Activated T-helper 1 cell treated with anti-CD3 and anti-CD28 coated beads, Interleukin-12 subunit alpha, Interleukin-12 subunit beta, Interleukin-2, Interleukin-4 antibody, amounts not matched to agents 30 ng/mL and 10 ng/mL and 1 ng/mL, durations not matched to agents 14 hours and 24 hours and 36 hours (primary cell): ENCODE results near the gene AGAP1. TPM values are rescaled to one million over a fixed set of nuclear protein-coding genes. Genes with fewer than 3 reads are reported as not detected.

Source experiments
- DNase-seq: peaks from one replicate; pipeline ENCODE4 v3.0.0; 2021; ENCODE audit warnings: low spot score
- H3K27ac Mint-ChIP-seq: one replicate; pipeline ENCODE4 v1.8.0; 2021; ENCODE audit warnings: mild to moderate bottlenecking, mixed read lengths
- H3K27me3 Mint-ChIP-seq: one replicate; pipeline ENCODE4 v1.8.0; 2022; ENCODE audit warnings: mild to moderate bottlenecking, moderate library complexity, mixed read lengths; ENCODE audit not compliant: insufficient read depth
- H3K36me3 Mint-ChIP-seq: one replicate; pipeline ENCODE4 v1.8.0; 2021; ENCODE audit warnings: low read depth, mixed read lengths
- H3K4me1 Mint-ChIP-seq: one replicate; pipeline ENCODE4 v1.8.0; 2021; ENCODE audit warnings: low read depth, mixed read lengths
- H3K4me3 Mint-ChIP-seq: one replicate; pipeline ENCODE4 v1.8.0; 2021; ENCODE audit warnings: mild to moderate bottlenecking, moderate library complexity, mixed read lengths
- H3K9me3 Mint-ChIP-seq: one replicate; pipeline ENCODE4 v1.8.0; 2021; ENCODE audit warnings: mixed read lengths
- intact Hi-C: fragments of 100-400 bp; cut with micrococcal nuclease; formaldehyde crosslinking; loops from one replicate; pipeline ENCODE4 v1.15.1; 2024
- total RNA-seq: library from RNA; stranded (reverse); gene quantifications from 2 replicates; pipeline ENCODE4 v1.2.3, GENCODE V29; 2022

AGAP1 gene
- total RNA-seq, 1 donor from 2014 or later, result 2.0 TPM

DNA sequence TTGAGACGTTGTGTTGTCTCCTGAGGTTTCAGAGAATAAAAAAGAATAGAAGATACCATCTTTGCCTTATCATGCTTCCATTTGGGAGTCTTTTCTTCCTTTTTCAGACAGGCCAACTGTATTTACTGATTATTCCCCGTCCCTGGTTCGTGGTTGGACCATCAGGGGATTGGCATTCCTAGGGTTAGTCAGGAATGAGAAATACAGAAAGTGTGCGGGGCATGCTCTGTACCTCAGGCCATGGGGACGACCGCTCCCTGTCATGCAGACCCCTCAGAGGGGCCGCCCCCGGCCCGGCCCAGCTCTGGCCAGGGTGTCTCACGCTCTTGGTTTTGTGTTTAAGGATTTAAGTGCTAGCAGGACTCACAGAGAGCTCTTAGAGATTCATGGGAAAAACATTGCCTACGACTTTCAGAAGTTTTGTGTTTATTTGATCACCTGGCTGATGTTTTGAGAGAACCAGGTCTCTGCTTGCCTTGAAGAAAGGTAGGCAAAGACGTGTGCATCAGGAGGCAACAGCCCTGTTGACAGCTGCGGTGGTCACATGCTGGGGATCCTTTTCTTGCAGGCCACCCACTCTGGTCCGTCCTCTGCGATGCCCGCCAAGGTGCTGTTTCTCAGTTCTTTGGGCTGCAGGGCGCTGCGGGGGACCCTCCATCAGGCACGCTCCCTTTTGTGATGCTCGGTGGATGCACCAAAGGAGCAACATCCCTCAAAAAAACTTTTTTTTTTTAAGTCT lies 317.8 kb downstream of the AGAP1 start:
- H3K36me3 Mint-ChIP-seq, result no peaks in the 10 kb centered on the region
- no peaks in the 10 kb centered on the region for H3K27me3 Mint-ChIP-seq
- H3K4me1 Mint-ChIP-seq, result no peaks in the 10 kb centered on the region
- H3K9me3 Mint-ChIP-seq, result no peaks in the 10 kb centered on the region
- H3K27ac Mint-ChIP-seq, result no peak overlapping the region
- intact Hi-C loops, result no loop called here
- no peak overlapping the region for H3K4me3 Mint-ChIP-seq
- DNase-seq, result no peak

DNA sequence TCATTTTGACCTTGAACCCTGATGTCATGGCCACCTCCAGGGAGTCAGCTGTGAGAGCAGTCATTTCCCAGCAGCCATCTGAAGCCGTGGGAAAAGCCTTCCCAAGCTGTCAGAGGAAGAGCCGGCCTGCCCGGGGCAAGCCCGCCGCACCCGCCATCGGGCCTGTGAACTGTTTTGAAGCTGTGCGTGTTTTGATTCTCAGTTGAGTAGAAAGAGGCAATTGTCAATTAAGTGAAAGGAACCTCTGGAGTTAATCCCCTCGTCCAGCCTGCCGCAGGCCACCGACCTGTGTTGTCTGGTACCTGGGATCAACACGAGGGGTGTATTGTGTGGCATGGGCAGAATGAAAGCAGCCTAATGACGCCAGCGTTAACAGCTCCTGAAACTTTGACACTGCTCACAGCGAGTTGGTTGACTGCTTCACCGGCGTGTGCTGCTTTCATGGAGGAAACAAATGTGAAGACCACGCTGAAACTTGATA lies 318.4 kb downstream of the AGAP1 start:
- Mint-ChIP-seq H3K27me3 (no peaks in the 10 kb centered on the region), H3K9me3 (no peaks in the 10 kb centered on the region), H3K36me3 (no peaks in the 10 kb centered on the region), H3K4me1 (no peaks in the 10 kb centered on the region), H3K4me3 (no peak overlapping the region), H3K27ac (no peak overlapping the region)
- no peak for DNase-seq
- intact Hi-C loops, result no loop called here

DNA sequence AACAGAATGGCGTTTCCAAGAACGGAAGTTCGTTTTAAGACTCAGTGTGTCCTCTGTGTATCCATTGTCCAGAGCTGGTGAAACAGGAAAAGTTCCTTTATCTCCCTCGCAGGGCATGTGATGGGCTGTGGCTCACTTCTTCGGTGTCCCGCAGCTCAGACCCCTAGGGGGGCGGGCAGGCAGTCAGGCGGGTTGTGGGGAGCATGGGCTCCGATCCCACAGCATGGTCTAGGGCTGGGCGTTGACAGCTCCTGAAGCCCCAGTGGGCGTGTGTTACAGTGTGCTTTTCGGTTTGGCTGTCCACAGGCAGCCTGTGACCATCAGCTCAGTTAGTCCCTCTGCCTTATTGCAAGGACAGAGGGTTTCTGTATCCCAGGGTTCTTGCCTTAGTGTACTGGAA lies 319.6 kb downstream of the AGAP1 start:
- H3K4me1 Mint-ChIP-seq, result no peaks in the 10 kb centered on the region
- H3K27ac Mint-ChIP-seq, result no peak overlapping the region
- H3K9me3 Mint-ChIP-seq, result no peaks in the 10 kb centered on the region
- DNase-seq, result no peak
- intact Hi-C loops, result no loop called here
- no peaks in the 10 kb centered on the region for H3K27me3 Mint-ChIP-seq
- no peaks in the 10 kb centered on the region for H3K36me3 Mint-ChIP-seq
- H3K4me3 Mint-ChIP-seq, result no peak overlapping the region

DNA sequence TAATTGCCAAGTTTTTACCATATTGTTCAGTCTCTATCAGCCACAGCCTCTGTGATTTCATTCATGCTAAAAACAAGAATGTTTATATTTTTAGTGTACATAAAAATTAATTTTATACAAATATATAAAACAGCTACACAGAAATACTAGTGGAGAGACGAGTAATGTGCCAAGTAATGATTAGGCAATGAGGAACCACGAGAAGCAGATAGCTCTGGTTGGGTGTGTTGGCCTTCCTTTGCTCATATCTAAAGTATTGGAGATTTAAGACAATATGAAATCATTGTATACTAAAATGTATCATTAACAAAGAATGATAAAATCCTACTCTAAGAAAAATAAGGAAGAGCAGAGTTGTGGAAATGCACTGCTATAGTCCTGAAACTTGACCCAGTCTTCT lies 326.7 kb downstream of the AGAP1 start:
- peaks cover 4% of the 10 kb centered on the region for H3K9me3 Mint-ChIP-seq
- no peaks in the 10 kb centered on the region for H3K27me3 Mint-ChIP-seq
- H3K4me3 Mint-ChIP-seq, result no peak overlapping the region
- intact Hi-C loops, result no loop called here
- no peak for DNase-seq
- no peaks in the 10 kb centered on the region for H3K4me1 Mint-ChIP-seq
- H3K36me3 Mint-ChIP-seq, result no peaks in the 10 kb centered on the region
- H3K27ac Mint-ChIP-seq, result no peak overlapping the region

DNA sequence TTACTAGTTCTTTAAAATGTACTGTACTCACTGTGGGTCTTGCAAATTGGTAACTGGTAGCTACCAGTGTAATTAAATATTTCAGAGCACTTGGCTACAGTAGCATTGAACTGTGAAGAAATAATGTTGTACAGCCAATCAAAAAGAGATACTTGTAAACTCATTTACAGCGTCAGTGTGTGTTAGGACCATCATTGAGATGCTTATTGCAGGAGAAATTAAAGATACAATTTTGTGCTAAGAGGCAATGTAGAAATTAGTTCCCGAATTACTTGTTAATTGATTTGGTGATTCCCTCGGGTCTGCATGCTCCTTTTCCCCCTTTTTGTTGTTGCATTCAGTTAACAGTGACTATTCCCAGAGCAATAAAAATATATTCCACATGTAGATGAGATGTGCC lies 330.5 kb downstream of the AGAP1 start:
- Mint-ChIP-seq H3K27ac (no peak overlapping the region), H3K4me1 (no peaks in the 10 kb centered on the region), H3K4me3 (no peak overlapping the region), H3K9me3 (peaks cover 4% of the 10 kb centered on the region), H3K27me3 (no peaks in the 10 kb centered on the region), H3K36me3 (no peaks in the 10 kb centered on the region)
- intact Hi-C loops, result no loop called here
- no peak for DNase-seq

DNA sequence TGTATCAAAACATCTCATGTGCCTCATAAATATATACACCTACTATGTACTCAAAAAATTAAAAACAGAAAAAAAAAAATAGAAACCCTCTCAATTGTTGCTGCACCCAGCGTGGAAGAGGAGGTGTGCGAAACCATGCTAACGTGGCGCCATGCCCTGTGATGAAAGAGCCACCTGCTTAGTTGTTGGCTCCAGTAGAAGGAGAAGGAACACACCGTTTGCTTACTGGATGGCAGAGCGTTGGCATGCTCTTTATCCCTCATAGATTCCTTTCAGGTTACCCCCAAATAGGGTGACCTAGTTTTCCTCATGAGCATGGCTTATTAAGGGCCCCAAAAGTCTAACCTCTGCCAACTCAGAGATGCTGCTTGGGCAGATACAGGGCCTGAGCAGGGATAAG lies 332.1 kb downstream of the AGAP1 start:
- intact Hi-C loops, result no loop called here
- Mint-ChIP-seq H3K4me3 (no peak overlapping the region), H3K27me3 (no peaks in the 10 kb centered on the region), H3K4me1 (no peaks in the 10 kb centered on the region), H3K27ac (no peak overlapping the region), H3K9me3 (peaks cover 4% of the 10 kb centered on the region), H3K36me3 (no peaks in the 10 kb centered on the region)
- no peak for DNase-seq

DNA sequence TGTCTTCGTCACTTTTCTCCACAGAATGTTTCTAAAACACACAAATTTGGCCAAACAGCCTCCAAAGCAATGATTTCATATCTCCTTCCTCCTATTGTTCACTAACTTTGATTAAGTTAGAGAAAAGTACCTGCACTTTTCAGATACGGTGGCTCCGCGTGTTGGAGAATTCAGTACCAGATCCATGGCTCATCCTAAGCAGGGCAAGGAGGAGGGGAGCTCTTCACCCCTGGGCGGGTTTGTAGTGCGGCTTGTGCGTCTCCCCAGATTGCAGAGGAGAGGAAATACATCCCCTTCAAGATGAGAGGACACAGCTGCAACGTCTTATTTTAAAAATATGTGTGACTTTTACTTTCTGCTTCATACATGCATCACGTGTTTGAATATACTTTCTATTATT lies 333.0 kb downstream of the AGAP1 start:
- H3K36me3 Mint-ChIP-seq, result no peaks in the 10 kb centered on the region
- H3K4me1 Mint-ChIP-seq, result no peaks in the 10 kb centered on the region
- H3K27ac Mint-ChIP-seq, result no peak overlapping the region
- H3K9me3 Mint-ChIP-seq, result peaks cover 4% of the 10 kb centered on the region
- intact Hi-C loops, result no loop called here
- no peak overlapping the region for H3K4me3 Mint-ChIP-seq
- H3K27me3 Mint-ChIP-seq, result no peaks in the 10 kb centered on the region
- no peak for DNase-seq

DNA sequence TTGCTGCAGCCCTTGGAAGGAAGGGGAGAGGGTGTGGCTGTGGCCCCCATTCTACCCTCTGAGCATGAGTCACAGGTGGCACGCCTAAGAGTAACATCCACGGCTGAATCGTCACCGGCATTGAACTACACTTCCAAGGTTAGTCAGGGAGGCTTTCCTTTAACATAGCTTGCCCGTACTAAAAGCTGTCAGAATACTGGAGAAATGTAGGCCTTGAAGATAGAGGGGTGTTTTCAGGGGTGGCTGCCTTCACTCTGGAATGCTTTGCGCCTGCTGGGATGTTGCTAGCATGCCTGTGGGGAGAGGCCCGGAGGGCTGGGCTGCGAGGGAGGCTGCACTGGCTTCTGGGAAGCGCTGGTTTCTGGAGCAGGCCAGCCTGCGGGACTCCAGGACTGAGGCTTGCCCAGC lies 333.7 kb downstream of the AGAP1 start:
- DNase-seq, result no peak
- Mint-ChIP-seq H3K27ac (no peak overlapping the region), H3K36me3 (no peaks in the 10 kb centered on the region), H3K4me3 (no peak overlapping the region), H3K9me3 (no peaks in the 10 kb centered on the region), H3K4me1 (no peaks in the 10 kb centered on the region), H3K27me3 (no peaks in the 10 kb centered on the region)
- intact Hi-C loops, result no loop called here

DNA sequence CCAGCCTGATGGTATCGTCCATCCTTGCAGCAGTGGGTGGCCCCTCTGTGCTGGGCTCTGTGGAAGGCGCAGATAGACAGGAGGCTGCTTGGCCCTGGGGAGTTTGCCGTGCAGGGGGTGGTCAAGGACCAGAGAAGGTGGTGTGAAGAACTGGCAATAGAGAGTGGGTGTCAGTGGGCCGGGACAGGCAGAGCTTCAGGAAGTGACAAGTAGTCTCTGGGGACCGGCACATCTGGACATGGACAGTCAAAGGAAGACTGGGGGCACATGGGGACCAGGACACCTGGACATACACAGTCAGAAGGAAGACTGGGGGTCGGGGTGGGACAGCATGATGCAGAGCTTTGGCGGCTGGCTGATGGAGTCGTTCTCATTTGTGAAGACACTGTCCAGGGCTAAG lies 335.9 kb downstream of the AGAP1 start:
- no peaks in the 10 kb centered on the region for H3K9me3 Mint-ChIP-seq
- intact Hi-C loops, result no loop called here
- H3K4me1 Mint-ChIP-seq, result no peaks in the 10 kb centered on the region
- no peak overlapping the region for H3K27ac Mint-ChIP-seq
- no peaks in the 10 kb centered on the region for H3K27me3 Mint-ChIP-seq
- DNase-seq, result no peak
- H3K4me3 Mint-ChIP-seq, result no peak overlapping the region
- no peaks in the 10 kb centered on the region for H3K36me3 Mint-ChIP-seq

DNA sequence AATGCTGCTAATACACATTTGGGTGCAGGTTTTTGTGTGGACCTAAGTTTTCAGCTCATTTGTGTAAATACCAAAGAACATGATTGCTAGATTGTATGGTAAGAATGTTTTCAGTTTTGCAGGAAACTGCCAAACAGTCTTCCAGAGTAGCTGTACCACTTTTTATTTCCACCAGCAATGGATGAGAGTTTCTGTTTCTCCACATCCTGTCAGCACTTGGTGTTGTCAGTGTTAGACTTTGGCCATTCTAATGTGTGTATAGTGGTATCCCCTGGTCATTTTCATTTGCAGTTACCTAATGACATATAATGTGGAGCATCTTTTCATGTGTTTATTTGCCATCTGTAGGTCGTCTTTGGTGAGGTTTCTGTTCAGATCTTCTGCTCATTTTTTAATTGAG lies 337.9 kb downstream of the AGAP1 start:
- no peak for DNase-seq
- Mint-ChIP-seq H3K27ac (no peak overlapping the region), H3K9me3 (no peaks in the 10 kb centered on the region), H3K36me3 (no peaks in the 10 kb centered on the region), H3K4me3 (no peak overlapping the region), H3K4me1 (no peaks in the 10 kb centered on the region), H3K27me3 (no peaks in the 10 kb centered on the region)
- intact Hi-C loops, result no loop called here

DNA sequence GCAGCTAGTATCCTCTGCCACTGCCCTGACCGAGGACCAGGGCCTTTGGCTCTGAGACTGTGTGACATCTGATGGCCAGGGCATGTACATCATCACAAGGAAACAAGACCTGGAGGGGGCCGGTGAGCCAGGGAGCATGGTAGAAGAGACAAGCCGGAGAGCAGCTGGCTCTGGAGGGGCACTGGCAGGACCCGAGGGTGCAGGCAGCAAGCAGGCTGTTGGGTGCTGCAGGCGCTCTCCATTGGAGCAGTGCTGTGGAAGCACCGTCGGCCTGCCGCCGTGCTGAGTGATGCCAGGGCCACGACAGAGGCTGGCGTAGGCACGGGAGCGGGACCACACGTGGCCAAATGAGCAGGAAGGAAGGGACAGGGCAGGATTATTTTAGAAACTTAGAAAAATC lies 339.1 kb downstream of the AGAP1 start:
- Mint-ChIP-seq H3K27ac (no peak overlapping the region), H3K27me3 (no peaks in the 10 kb centered on the region), H3K4me1 (no peaks in the 10 kb centered on the region), H3K9me3 (no peaks in the 10 kb centered on the region), H3K4me3 (no peak overlapping the region), H3K36me3 (no peaks in the 10 kb centered on the region)
- no peak for DNase-seq
- intact Hi-C loops, result no loop called here

DNA sequence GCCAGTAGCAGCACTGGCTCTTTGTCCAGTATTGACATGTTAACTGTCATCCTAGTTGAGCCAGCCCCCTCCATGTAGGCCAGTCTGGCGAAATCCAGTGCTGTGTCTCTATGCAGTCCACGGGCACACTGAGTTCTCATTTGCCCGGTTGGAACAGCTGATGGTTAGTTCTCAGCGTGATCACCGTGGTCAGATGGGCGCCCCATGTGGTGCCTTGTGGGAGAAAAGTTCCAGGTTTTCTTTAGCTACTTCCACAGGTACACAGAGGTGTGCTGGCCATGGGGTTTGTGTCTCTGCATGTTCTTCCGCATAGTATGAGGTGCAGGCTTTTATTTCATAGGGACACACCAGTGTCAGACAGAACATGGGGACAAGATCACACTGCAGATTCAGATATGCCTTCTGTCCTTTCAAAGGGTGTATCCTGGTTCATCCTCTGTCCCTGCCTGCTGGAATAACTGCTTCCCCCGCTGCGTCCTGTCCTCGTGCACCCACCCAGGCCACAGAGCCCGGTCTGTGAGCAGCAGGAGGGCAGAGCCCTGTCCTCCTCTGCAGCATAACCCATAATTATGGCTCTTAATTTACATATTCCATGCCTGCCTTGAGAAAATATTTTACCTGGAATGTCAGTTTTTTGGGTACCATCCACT lies 340.3 kb downstream of the AGAP1 start:
- no peaks in the 10 kb centered on the region for H3K36me3 Mint-ChIP-seq
- no peaks in the 10 kb centered on the region for H3K9me3 Mint-ChIP-seq

DNA sequence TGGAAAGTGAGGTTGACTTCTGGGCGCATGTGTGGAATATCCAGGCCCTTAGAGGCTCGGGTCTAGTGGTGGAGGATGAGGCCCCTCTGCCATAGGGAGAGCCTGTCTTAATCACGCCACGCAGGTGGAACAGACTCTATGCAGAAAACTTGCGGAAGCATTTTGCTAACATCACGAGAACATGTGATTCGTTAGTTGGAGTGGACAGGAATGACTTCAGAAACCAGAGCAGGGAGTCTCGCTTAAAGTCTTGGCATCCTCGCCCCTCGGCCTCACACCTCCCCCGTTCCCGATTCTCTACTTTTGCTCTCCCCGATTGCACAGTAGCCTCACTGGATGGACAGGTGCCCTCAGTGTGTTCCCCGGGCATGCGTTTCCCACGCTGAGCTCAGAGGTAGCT lies 340.9 kb downstream of the AGAP1 start:
- H3K27me3 Mint-ChIP-seq, result no peaks in the 10 kb centered on the region
- no peak overlapping the region for H3K4me3 Mint-ChIP-seq
- H3K27ac Mint-ChIP-seq, result no peak overlapping the region

More for the DNA sequence above, 340.3 kb downstream of the AGAP1 start:
- no peaks in the 10 kb centered on the region for H3K27me3 Mint-ChIP-seq
- intact Hi-C loops, result no loop called here
- H3K4me3 Mint-ChIP-seq, result no peak overlapping the region
- no peaks in the 10 kb centered on the region for H3K4me1 Mint-ChIP-seq
- DNase-seq, result no peak
- no peak overlapping the region for H3K27ac Mint-ChIP-seq

More for the DNA sequence above, 340.9 kb downstream of the AGAP1 start:
- no peak for DNase-seq
- H3K9me3 Mint-ChIP-seq, result no peaks in the 10 kb centered on the region
- H3K4me1 Mint-ChIP-seq, result no peaks in the 10 kb centered on the region
- H3K36me3 Mint-ChIP-seq, result no peaks in the 10 kb centered on the region
- intact Hi-C loops, result no loop called here
